Stomach smooth muscle (tissue), 2 donors: ENCODE data around the gene SLC39A12.
A peak's percentile ranks its signal among the peaks of the same experiment; 100 is the strongest.

Experiments used
- H3K27ac ChIP-seq: one replicate; pipeline ENCODE4 v1.7.0; 2013; ENCODE audit warnings: mild to moderate bottlenecking, low read length, inconsistent platforms
- H3K27me3 ChIP-seq, 2 donors: one replicate each; pipeline ENCODE4 v1.7.0; 2013; ENCODE audit warnings: low read length in 2 of 2; ENCODE audit not compliant: insufficient read depth in 2 of 2, control insufficient read depth in 1 of 2
- H3K36me3 ChIP-seq, 2 donors: one replicate each; pipeline ENCODE4 v1.7.0; 2013; ENCODE audit warnings: low read length in 2 of 2; ENCODE audit not compliant: control insufficient read depth in 2 of 2, insufficient read depth in 2 of 2
- H3K4me1 ChIP-seq: one replicate; pipeline ENCODE4 v1.7.0; 2013; ENCODE audit warnings: low read length; ENCODE audit not compliant: control insufficient read depth, insufficient read depth
- H3K4me3 ChIP-seq, 2 donors: one replicate each; pipeline ENCODE4 v1.7.0; 2013; ENCODE audit warnings: low read length in 2 of 2
- H3K9ac ChIP-seq, 2 donors: one replicate each; pipeline ENCODE4 v1.7.0; 2013; ENCODE audit warnings: low read length in 2 of 2, mild to moderate bottlenecking in 1 of 2
- H3K9me3 ChIP-seq, 2 donors: one replicate each; pipeline ENCODE4 v1.7.0; 2013; ENCODE audit warnings: low read length in 2 of 2; ENCODE audit not compliant: control insufficient read depth in 2 of 2
- donor health status: healthy.
- donor health status: Pancreatic carcinoma.

Gene SLC39A12

DNA sequence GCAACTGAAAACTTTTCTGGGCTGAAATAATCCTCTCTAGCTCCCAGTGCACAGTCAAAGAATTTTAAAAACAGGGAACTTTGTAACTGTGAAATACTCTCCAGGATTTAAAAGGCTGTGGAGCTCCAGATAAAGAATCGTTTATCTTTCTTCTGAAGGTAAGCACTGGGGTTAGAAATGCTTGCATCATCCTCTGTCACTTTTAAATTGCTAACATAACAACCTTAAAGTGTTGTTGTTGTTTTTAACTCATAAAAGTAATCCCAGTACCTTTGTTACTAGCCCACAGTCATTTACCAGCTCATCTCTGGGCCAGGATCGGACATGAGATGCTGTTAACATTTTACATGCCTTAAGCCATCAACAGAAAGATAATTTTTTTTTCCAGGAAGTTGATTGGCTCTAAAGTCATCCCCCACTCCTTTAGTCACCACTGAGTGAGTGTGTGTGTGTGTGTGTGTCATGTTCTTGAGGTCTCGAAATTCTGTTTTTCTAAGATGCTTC, at the start of gene SLC39A12:
Gene SLC39A12, plus strand, starts transcription at position 51 of the 504 bp plus-strand sequence. CDS start 1,359 bp downstream, outside the sequence.
- no peak within 1 kb of the TSS for H3K27ac ChIP-seq
- no peaks in the 10 kb centered on the region for H3K36me3 ChIP-seq
- H3K27me3 ChIP-seq, result no peaks in the 10 kb centered on the region
- no peaks in the 10 kb centered on the region for H3K9me3 ChIP-seq
- no peaks in the 10 kb centered on the region for H3K4me1 ChIP-seq
- H3K4me3 ChIP-seq, result no peak within 1 kb of the TSS
- H3K9ac ChIP-seq, result no peak within 1 kb of the TSS

DNA sequence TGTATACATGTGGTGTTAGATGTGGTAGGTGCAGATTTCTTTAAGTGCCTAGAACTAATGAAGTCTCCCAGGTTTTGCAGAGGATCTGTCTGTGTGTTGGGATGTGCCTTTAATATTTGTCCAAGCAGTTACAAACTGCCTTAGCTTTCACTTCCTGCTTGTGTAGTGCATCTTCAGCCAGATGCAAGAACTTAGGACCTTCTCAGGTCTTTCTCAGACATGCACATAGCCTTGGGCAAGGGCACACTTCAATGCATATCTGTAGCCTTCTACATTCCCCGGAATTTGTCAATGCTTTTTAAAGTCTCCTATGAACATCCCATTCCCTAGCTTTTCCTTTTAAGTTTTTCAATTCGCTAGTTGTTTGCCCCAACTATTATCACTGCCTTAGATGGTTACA, 47.2 kb upstream of the SLC39A12 start:
- Histone ChIP-seq H3K4me3 (no peak overlapping the region), H3K4me1 (no peaks in the 10 kb centered on the region), H3K9ac (no peak overlapping the region), H3K36me3 (no peaks in the 10 kb centered on the region), H3K27me3 (no peaks in the 10 kb centered on the region), H3K9me3 (no peaks in the 10 kb centered on the region), H3K27ac (no peak overlapping the region)

- Histone ChIP-seq H3K36me3 (no peaks in the 10 kb centered on the region), H3K27ac (no peak overlapping the region)
Measured at GRCh38 chr10:17905491-17905890, 46.2 kb upstream of the SLC39A12 start.

DNA sequence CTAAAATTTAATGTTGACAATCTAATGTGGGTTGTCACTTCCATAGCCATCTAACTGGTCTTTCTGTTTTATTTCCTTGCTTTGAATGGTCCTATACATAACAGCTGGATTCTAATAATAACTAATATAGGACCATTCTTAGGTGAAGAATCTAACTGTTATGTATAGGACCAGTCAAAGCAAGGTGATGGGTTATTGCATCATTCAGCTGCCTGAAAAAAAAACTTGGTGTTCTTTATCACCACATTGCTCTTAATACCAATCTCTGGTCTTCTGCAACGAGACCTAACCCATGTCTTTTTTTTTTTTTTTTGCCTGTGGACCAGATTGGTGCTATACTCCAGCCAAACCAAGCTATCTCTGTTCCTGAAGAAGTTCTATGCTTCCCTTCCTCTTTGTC, 45.7 kb upstream of the SLC39A12 start:
- no peak overlapping the region for H3K27ac ChIP-seq
- no peaks in the 10 kb centered on the region for H3K27me3 ChIP-seq
- H3K4me1 ChIP-seq, result no peaks in the 10 kb centered on the region
- H3K9ac ChIP-seq, result no peak overlapping the region
- H3K9me3 ChIP-seq, result no peaks in the 10 kb centered on the region
- no peaks in the 10 kb centered on the region for H3K36me3 ChIP-seq
- H3K4me3 ChIP-seq, result no peak overlapping the region

More at GRCh38 chr10:17905491-17905890, 46.2 kb upstream of the SLC39A12 start:
- H3K27me3 ChIP-seq, result no peaks in the 10 kb centered on the region
- no peak overlapping the region for H3K4me3 ChIP-seq
- H3K4me1 ChIP-seq, result no peaks in the 10 kb centered on the region
- no peaks in the 10 kb centered on the region for H3K9me3 ChIP-seq
- no peak overlapping the region for H3K9ac ChIP-seq

GRCh38 chr10:17907641-17908040, 44.1 kb upstream of the SLC39A12 start:
- Histone ChIP-seq H3K27me3 (no peaks in the 10 kb centered on the region), H3K9ac (no peak overlapping the region), H3K36me3 (no peaks in the 10 kb centered on the region), H3K4me3 (no peak overlapping the region), H3K9me3 (no peaks in the 10 kb centered on the region), H3K4me1 (no peaks in the 10 kb centered on the region), H3K27ac (no peak overlapping the region)

- Histone ChIP-seq H3K9ac (no peak overlapping the region), H3K4me1 (peaks cover 19% of the 10 kb centered on the region), H3K27ac (no peak overlapping the region), H3K27me3 (no peaks in the 10 kb centered on the region), H3K4me3 (no peak overlapping the region), H3K9me3 (no peaks in the 10 kb centered on the region), H3K36me3 (no peaks in the 10 kb centered on the region)
Measured at GRCh38 chr10:17910125-17910789, 41.5 kb upstream of the SLC39A12 start.

DNA sequence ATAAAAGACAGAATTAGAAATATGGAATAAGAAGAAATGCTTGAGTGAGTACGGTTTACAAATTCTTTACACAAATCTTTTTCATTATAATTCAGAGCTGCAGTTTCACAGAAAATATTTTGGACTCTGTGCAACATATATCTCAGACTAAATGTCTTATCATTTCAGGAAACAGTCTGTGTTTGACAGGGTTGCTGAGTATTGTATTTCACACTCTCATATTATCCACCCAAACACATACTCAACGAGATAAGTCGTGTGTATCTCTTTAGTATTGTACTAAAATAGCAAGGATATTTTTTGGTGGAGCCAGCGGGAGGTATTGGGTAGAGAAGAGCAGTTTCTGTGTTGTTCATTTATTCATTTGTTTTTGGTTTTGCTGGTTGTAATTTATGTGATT, 39.0 kb upstream of the SLC39A12 start:
- Histone ChIP-seq H3K4me1 (peaks cover 20% of the 10 kb centered on the region), H3K27ac (peak overlapping the region; percentile 13), H3K4me3 (no peak overlapping the region), H3K36me3 (no peaks in the 10 kb centered on the region), H3K27me3 (no peaks in the 10 kb centered on the region), H3K9me3 (no peaks in the 10 kb centered on the region), H3K9ac (no peak overlapping the region)

DNA sequence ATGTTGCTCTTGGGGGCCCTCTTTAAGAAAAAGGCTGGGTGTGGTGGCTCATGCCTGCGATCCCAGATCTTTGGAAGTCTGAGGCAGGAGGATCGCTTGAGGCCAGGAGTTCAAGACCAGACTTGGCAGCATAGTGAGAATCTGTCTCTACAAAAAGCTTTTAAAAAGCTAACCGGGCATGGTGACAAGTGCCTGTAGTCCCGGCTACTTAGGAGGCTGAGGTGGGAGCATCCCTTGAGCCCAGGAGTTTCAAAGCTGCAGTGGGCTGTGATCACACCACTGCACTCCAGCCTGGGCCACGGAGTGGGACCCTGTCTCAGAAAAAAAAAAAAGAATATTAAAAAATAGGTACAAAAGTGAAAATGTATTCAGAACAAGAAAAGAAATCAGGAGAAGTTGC, 38.1 kb upstream of the SLC39A12 start:
- Histone ChIP-seq H3K36me3 (no peaks in the 10 kb centered on the region), H3K9ac (no peak overlapping the region), H3K4me1 (peaks cover 20% of the 10 kb centered on the region), H3K27me3 (no peaks in the 10 kb centered on the region), H3K27ac (peak overlapping the region; percentile 13), H3K9me3 (no peaks in the 10 kb centered on the region), H3K4me3 (no peak overlapping the region)

DNA sequence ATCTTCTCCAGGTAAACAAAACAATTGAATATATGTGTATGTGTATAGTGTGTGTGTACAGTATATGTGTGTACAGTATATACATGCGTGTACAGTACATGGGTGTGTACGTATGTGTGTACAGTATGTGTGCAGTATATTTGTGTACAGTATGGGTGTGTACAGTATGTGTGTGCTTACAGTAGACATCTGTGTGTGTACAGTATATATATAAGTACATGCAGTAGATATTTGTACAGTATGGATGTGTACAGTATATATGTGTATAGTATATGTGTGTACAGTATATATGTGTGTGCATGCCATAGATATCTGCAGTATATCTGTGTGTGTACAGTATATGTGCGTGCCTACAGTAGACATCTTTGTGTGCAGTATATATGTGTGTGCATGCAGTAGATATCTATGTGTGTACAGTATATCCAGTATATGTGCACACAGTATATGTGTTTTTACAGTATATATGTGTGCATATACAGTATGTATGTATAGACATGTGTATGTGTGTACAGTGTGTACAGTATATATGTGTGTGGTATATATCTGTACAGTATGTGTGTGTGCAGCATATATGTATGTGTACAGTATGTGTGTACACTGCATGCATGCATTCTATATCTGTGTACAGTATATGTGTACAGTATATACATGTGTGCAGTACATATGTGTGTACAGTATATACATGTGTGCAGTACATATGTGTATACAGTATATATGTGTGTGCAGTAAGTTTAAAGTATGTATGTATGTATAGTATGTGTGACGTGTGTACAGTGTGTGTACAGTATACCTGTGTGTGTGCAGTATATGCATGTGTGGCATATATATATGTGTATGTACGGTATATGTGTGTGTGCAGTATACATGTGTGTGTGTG, 37.3 kb upstream of the SLC39A12 start:
- Histone ChIP-seq H3K4me3 (no peak overlapping the region), H3K27me3 (no peaks in the 10 kb centered on the region), H3K9me3 (no peaks in the 10 kb centered on the region), H3K4me1 (peaks cover 20% of the 10 kb centered on the region), H3K36me3 (no peaks in the 10 kb centered on the region), H3K27ac (no peak overlapping the region), H3K9ac (no peak overlapping the region)

GRCh38 chr10:17915181-17915580, 36.5 kb upstream of the SLC39A12 start:
- Histone ChIP-seq H3K4me1 (peaks cover 20% of the 10 kb centered on the region), H3K27ac (no peak overlapping the region)

More at GRCh38 chr10:17915181-17915580, 36.5 kb upstream of the SLC39A12 start:
- Histone ChIP-seq H3K27me3 (no peaks in the 10 kb centered on the region), H3K4me3 (no peak overlapping the region), H3K9ac (no peak overlapping the region), H3K36me3 (no peaks in the 10 kb centered on the region), H3K9me3 (no peaks in the 10 kb centered on the region)
